ENCODE data around the gene EML1.
"Not testable (repeated sequence)": the region's sequence is repeated elsewhere in the genome, so short reads cannot be mapped to it uniquely, and the experiment has no call there.

EML1 gene

DNA sequence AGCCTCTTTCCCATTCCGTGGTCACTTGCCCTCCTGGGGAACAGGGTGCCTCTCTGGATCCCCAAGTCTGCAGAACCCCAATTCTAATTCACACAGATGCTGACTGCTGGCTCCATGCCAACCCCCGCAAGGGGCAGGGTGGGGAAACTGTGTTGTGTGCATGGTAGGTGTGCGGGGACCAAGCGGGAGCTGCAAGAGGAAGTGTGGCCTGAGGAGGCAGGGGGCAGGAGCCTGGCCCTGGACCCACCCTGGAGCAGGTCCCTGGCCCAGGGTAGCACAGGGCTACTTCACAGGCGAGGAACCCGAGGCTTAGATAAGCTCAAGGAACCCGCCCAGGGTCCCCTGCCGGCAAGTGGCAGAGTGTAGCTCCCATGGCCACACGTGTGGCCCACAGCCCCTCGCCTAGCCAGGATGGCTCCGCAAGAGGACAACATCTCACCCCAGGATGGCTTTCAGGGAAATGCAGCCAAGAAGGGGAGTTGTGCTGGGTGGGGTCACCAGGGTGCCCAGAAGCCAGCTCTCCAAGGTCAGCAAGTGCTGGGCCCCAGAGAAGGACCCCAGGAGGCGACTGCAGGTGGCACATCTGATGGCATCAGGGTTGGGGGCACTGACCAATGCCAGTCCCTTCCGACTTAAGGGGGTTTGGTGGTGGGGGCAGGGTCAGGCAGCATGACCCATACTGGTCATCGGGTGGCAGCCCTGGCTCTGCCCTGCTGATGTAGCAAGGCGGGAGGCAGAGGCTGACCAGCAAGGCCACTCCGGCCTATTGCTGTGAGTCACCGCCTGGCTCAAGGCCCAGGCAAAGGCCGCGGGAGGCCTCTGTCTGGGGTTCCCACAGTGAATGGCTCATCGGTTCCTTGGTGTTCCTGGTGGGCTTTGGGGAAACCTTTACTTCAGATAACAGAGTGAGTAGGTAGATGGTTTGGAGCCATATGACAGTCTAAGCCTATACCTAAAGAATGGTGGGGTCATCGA, 37.3 kb upstream of the EML1 start:
- peak; percentile 8 for DNase-seq

DNA sequence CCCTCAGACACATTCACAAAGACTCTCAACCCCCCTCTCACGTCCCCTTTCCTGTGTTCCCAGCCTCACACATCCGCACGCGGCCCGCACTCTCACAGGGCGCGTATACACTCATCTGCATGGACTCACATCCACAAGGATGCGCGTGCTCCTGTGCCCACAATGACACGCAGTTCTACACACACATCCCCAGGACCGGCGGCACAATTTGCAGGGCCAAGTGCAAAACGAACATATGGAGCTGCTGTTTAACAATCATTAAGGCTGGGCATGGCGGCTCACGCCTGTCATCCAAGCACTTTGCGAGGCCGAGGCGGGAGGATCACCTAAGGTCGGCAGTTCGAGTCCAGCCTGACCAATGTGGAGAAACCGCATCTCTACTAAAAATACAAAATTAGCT, 36.4 kb upstream of the EML1 start:
- DNase-seq, result no peak

DNA sequence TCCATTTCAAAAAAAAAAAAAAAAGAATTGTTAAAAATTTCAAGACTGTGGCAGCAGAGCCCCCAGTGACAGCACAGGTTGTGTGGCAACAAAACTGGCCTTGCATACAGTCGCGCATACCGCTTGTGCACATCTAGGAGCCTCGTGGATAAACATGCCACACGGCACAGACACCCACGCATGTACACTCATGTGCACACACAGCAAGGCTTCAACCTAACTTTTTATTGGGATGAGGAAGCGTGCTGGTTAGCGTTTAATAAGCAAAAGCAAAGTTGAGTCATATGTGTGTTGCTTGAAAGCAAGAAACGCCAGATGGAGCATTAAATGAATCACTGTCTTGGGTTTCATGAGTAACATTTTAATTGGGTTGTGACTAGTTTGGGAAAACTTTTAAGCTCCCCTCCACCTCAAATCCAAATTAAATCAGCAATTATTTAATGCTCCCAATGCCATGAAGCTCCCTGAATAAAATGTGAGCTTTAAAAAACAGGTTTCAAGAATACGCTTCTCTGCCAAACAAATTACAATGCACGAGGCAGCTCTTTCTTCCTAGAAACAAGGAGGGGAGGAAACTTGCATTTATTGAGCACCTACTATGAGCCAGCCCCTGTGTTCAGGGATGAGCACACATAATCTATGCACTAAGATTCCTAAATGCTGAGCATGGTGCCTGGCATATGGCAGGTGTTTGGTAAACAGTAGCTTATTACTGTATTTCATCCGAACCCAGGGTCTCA, 35.7 kb upstream of the EML1 start:
- DNase-seq, result peak; percentile 18

DNA sequence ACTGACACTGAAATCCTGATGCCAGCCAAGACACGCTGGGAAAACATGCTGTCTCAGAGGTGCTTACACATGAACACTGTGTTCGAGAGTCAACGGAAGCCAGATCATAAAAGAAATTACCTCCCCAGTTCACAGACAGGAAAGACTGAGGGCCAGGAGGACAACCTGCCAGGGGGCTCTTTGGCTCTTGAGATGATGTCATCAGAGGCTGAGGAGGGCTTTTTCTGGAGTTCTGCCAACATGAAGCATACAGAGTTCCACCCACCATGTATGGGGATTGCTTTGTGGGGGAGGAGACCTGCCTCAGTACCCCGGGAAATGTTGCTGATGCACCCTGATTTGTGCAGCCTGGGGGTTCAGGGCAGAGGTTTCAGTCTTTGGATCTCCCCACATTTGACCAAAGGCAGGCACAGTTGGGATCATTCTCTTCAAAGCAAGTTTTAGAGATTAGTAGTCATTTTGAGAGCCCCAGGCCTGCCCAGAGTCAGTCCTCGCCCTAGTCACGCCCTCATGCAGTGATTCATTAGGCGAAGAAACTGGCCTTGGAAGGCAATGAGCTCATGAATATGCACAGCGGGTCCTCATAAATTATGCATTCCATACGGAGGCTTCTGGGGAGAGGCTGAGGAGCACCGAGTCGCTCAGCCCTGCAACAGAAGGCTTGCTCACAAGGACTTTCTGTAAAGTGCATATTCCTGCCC, 34.9 kb upstream of the EML1 start:
- peak; percentile 74 for DNase-seq

DNA sequence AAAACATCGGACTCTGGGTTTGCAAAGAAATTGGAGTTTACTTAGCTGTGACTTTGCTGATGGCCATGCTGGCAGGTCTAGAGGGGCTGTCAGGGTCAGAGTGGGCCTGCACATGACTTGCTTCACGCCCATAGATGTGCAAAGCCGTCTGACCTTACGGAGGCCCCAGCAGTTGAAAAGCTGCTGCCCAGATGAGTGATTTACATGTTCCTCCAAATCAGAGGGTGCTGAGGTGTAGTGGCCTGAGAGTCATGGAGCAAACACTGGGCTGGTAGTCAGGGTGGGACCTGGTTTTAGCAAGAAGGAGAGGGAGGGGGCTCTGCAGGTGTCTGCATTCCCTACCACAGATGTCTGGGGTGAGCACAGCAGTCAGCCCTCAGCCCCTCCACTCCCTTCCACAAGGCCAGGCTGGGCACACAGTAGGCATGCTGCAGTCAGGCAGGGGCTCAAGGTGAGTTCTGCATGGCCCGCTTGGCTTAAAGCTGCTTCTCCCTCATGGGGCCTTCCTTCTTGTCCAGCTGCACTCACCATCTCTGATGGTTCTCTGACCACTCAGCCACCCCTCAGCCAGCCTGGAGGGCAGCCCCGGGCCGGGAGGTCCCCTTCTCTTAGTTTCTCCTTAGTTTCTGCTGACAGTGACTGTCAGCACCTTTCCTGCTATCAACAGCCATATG, 34.2 kb upstream of the EML1 start:
- no peak for DNase-seq

DNA sequence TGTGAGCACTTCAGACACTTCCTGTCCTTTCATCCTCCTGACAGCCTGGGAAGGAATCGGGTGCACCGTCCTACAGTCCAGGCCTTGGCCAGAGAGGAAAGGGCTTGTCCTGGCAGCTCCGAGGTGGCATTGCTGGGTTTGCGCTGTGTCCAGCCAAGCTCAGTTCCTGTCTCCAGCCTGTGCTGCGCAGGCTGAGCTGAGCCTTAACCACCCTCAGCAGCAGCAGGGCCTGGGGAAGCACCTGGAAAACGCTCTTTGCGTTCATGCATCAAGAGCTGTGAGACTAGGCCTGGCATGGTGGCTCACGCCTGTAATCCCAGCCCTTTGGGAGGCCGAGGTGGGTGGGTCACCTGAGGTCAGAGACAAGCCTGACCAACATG, 33.7 kb upstream of the EML1 start:
- no peak for DNase-seq

DNA sequence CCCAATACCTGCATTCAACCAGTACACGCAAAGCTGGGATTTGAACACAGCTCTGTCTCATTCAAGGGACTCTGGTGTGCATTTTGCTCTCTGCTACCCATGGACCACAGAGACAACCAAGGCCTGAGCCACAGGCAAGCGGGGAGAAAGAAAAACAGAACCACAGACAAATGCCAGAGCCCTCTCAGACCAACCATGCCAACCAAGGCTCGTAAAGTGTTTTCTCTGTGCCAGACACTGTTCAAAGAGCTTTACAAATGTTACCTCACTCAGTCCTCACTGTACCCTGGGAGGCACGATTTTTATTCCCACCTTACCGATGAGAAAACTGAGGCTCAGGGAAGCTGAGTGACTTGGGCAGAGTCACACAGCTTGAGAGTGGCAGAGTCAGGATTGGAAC, 32.4 kb upstream of the EML1 start:
- no peak for DNase-seq

DNA sequence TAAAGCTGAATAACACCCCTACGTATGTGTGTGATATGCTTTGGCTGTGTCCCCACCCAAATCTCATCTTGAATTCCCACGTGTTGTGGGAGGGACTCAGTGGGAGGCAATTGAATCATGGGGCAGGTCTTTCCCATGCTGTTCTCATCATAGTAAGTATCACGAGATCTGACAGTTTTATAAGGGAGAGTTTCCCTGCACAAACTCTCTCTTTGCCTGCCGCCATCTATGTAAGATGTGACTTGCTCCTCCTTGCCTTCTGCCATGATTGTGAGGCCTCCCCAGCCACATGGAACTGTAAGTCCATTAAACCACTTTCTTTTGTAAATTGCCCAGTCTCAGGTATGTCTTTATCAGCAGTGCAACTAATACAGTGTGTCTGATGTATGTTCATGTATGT, 30.3 kb upstream of the EML1 start:
- DNase-seq, result not testable (repeated sequence)

DNA sequence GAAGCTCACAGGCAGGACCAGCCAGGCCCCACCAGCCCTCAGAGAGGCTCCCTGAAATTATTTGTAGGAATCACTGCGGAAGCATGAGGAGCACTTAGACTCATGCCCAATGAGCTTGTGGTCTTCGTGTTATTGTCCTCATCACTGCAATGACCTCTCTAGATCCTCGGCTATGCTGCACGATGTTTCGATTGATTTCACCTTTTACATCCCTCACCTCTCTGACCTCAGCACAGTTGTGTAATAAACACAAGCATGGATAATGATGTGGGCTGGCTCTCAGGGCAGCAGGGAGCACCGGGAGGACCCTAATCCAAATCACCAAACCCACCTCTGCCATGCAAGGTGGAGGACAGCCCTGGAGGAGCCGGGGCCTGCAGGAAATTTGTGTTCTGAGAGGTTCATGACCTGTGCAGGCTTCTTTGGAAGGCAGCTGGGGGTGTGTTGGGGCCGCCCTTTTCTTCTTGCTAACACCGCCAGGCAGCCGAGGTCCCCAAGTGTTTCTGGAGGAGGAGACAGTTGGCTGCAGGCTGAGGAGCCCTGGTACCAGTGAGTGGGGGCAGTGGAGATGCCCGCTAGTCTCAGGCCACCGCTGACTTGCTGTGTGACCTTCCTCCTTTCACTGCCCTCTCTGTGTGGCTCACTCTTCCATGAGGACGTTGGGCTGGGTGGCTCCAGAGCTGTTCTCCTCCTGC, 29.5 kb upstream of the EML1 start:
- DNase-seq, result no peak

DNA sequence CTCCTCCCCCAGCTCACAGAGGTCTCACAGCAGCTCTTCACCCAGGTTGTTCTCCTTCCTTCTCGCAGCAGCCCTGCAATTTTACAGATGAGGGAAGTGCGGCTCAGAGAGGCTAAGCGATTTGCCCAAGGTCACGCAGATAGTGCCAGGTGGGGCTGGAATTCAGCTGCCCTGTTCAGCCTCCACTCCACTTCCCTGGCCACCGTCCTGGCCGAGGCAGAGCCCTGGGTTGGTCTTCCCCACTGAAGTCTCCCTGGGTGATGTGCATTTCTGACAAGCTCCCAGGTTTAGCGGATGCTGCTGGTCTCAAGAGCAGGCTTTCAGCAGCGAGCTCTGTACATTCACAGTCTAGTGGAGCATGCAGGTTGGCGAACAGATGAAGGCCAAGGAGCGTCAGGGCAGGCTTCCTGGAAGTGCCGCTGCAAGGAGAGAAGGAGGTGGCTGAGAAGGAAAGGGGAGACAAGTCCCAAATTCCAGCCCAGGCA, 28.9 kb upstream of the EML1 start:
- DNase-seq, result no peak

DNA sequence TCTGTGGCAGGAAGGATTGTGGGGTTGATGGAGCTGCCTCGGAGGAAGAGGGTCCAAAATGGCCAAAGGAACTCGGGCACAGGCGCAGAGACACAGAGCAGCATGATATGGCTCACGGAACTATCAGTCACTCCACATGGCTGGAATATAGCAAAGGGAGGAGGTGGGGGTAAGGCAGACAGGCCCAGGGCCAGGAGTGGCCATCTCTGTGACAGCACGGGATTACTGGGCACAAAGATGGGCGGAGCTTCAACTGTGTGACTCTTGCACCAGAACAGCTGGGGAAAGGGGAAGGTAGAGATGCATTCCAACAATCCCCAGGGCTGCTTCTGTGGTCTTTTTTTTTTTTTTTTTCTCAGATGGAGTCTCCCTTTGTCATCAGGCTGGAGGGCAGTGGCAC, 24.8 kb upstream of the EML1 start:
- DNase-seq, result peak; percentile 50

DNA sequence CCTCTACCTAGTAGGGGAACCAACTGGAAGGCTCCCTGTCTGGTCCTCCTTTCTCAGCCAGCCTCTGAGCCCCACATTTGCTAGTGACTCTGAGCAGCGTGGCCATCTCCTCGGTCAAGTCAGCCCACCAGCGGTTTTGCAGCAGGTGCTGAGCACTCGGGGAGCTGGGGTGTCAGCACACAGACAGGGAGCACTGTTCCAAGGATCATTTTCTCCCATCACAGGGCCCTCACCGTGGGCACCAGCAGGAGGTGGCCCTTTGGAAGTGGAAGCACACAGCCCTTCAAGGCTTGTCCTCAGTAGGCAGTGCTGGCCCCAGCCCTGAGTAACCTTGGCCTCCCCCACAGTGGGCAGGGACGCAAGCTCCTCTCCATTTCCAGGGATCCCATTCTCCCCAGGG, 24.1 kb upstream of the EML1 start:
- no peak for DNase-seq

DNA sequence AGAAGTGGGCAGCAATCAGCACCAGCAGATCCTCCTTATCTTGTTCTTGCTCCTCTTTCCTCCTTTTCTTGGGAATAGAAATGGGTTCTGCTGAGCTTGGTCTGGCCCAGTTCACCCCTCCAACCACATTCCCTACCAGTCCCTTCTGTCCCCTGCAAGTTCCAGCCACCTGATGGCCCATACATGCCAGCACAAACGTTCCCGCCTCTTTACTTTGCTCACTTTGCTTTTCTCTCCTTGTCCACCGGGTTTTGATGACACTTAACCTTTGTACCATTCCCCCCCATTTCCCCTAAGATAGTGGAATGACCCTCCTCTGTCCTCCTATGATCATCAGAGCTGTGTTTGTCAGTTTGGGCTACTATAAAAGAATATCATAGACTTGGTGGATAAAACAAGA, 23.4 kb upstream of the EML1 start:
- DNase-seq, result no peak

DNA sequence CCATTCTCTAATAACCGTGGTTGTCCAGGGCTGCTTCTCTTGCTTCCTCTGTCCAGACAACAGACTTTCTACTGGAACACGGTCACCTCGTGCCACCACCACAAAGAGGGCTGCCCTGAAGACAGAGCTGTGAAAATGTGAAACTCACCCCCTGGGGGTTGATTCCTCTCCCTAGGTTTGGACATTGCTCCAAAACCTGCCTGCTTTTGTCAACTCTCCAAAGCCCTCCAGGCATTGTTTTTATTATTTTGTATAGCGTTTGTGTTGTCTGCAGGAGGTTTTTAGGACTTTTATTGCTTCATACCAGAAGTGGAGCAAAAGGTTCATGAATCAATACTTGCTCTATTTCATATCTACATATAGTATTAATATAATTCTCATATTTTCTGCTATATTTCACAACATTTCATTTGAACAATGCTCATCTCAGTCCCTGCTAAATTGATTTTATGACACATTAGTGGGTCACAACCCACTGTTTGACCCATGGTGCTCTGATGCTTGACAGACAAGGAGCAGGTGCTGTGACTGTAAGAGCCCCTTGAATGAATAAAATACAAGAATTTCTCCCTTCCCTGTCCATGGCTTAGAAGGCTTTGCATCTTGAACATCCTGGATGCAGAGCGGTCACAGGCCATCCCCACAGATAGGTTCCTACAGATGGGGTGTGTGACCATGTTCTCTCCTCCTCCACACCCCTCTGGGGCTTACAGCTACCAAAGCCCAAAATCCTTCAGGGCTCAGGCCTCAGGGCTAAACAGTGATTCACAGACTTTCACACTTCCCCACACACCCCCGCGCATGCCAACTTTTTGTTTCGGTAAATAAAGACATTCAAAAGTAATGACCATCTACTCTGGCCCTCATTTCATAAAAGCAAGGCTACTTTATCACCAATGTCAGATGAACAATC, 20.6 kb upstream of the EML1 start:
- no peak for DNase-seq

DNA sequence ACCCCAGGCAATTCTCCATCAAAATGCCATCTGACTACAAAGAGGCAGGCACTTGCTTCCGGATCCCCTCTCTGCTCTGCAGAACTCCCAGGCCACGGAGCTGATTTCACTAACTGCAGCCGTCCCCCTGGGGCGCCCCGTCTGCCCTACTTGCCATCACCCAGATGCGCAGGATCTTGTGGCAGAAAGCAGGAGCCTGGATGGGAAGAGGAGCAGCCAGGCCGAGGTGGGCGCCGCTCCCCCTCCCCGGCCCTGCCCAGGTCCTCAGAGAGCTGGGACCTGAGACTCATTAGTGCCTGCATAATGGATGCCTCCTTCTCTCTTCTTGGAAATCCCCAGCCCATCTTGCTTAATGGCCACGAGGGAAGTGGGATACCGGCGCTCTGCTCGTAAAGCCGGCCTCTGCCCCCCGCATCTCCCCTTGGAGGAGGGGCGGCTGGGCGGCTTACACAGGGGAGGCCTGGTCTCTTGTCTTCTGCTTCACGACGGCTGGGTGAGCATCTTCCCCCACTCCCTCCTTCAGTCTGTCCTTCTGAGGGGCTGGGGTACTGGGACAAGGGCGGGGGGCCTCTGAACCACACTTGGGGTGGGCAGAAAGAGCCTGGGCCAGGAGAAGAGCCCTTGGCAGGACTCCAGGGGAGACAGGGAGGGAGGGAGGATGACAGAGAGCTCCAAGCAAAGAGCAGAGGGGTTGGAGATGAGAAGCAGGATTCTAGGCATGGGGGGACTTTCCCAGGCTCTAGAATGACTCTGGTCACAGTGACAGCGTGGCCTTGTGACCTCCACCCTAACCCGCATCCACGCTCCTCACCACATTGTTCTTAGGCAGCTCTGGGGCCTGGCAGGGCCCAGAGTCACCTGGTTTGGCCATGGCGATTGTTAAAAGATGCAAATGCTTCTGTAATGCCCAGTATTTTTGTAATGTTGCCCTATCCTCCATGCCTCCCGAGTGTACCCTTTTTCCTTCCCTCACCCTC, 19.4 kb upstream of the EML1 start:
- DNase-seq, result peak; percentile 84

DNA sequence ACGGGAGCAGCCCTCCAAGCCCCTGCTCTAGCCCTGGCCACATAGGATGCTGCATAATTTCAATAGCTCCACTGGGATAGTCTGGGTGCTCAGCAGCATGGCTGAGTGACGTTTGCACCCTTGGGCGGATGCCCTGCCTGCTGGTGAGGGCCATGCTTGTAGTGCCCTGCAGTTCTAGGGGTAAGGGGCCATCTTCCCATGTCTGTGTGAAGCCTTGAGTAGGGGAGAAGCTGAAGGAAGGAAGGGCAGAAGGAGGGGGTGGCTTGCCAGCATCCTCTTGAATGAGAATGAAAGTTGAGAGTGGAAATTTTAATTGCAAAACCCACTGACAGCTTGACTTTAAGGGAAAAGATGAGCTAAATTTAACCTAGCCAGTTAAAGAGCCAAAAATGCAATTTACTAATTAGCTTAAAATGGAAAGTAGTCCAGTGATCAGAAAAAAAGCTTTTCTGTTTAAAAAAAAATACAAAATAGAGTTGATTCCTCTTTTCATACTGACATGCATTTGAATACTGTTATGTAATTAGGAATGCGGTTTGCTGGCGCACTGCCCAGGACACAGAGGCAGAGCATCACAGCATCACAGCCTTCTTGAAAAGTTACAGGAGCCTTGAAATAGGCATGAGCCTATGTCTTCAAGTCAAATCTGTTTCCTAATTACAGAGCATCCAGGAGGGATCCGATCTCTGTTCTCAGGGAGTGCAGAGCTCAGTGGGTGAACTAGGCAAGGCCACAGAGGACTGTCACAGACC, 18.5 kb upstream of the EML1 start:
- DNase-seq, result no peak

DNA sequence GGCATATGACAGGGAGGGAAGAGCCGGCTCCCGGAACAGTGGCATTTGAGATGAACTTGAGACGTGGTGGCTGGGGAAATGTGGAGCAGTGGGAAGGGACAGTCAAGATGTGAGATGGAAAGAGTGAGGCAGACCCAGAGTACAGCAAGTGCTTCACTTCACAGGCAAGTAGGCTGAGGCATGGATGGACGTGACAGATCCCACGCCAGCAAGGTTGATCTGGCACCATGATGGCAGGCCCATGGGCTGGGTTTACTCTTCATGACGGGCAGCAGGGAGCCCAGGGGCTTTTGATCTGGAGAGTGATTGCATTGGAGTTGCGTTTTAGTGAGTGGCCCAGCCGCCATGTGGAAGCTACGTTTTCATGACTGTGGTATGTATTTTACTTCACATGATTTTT, 17.9 kb upstream of the EML1 start:
- no peak for DNase-seq

DNA sequence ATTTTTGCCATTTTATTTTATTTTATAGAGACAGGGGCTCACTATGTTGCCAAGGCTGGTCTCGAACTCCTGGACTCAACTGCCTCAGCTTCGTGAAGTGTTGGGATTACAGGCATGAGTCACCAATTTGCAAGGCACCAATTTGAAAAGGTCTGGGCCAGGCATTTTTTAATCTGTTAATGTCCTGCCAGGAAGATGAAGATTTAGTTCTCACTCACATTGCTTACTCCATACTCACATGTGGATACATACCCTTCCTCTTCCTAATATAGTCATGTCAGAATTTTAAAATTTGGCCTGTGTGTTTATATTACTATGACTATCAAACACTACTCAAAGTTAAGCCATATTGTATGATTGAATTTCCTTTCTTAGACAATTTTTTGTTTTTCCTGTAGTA, 15.3 kb upstream of the EML1 start:
- no peak for DNase-seq

DNA sequence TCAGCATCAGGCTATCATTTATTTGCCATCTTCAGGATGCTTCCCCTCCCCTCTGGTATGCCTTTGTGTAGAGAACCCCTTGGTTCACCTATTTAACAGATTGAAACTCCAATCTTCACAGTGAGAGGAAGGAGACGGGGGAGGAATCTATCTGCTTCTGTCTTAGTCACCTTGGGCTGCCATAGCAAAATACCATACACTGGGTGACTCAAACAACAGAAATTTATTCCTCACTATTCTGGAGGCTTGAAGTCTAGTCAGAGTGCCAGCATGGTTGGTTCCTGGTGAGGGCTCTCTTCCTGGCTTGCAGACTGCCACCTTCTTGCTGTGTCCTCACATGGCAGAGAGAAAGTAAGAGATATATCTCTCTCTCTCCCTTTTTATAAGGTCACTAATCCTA, 13.5 kb upstream of the EML1 start:
- no peak for DNase-seq

Measured in eye (tissue), 1 donor.